Endometrial microvascular endothelial cells (primary cell): ENCODE measurements around the gene SRCIN1. TPM values are rescaled to one million over a fixed set of nuclear protein-coding genes. Genes with fewer than 3 reads are reported as not detected.
"Not testable (repeated sequence)": the region's sequence is repeated elsewhere in the genome, so short reads cannot be mapped to it uniquely, and the experiment has no call there.

Experiments used
- in situ Hi-C: cut with HindIII; loops from 2 replicates; pipeline ENCODE4 v1.10.0; 2017; ENCODE audit warnings: low sequenced_read_pairs, low pct_unique_long_range_greater_than_20kb; ENCODE audit errors: inconsistent ontology term
- total RNA-seq: library from RNA; depleted of rRNA; stranded (reverse); fragments of >200 nt; gene quantifications from one replicate; pipeline ENCODE4 v1.2.3, GENCODE V29; 2015; ENCODE audit errors: inconsistent ontology term

Gene SRCIN1, protein sequence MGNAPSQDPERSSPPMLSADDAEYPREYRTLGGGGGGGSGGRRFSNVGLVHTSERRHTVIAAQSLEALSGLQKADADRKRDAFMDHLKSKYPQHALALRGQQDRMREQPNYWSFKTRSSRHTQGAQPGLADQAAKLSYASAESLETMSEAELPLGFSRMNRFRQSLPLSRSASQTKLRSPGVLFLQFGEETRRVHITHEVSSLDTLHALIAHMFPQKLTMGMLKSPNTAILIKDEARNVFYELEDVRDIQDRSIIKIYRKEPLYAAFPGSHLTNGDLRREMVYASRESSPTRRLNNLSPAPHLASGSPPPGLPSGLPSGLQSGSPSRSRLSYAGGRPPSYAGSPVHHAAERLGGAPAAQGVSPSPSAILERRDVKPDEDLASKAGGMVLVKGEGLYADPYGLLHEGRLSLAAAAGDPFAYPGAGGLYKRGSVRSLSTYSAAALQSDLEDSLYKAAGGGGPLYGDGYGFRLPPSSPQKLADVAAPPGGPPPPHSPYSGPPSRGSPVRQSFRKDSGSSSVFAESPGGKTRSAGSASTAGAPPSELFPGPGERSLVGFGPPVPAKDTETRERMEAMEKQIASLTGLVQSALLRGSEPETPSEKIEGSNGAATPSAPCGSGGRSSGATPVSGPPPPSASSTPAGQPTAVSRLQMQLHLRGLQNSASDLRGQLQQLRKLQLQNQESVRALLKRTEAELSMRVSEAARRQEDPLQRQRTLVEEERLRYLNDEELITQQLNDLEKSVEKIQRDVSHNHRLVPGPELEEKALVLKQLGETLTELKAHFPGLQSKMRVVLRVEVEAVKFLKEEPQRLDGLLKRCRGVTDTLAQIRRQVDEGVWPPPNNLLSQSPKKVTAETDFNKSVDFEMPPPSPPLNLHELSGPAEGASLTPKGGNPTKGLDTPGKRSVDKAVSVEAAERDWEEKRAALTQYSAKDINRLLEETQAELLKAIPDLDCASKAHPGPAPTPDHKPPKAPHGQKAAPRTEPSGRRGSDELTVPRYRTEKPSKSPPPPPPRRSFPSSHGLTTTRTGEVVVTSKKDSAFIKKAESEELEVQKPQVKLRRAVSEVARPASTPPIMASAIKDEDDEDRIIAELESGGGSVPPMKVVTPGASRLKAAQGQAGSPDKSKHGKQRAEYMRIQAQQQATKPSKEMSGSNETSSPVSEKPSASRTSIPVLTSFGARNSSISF
- total RNA-seq = 0.37 TPM

DNA sequence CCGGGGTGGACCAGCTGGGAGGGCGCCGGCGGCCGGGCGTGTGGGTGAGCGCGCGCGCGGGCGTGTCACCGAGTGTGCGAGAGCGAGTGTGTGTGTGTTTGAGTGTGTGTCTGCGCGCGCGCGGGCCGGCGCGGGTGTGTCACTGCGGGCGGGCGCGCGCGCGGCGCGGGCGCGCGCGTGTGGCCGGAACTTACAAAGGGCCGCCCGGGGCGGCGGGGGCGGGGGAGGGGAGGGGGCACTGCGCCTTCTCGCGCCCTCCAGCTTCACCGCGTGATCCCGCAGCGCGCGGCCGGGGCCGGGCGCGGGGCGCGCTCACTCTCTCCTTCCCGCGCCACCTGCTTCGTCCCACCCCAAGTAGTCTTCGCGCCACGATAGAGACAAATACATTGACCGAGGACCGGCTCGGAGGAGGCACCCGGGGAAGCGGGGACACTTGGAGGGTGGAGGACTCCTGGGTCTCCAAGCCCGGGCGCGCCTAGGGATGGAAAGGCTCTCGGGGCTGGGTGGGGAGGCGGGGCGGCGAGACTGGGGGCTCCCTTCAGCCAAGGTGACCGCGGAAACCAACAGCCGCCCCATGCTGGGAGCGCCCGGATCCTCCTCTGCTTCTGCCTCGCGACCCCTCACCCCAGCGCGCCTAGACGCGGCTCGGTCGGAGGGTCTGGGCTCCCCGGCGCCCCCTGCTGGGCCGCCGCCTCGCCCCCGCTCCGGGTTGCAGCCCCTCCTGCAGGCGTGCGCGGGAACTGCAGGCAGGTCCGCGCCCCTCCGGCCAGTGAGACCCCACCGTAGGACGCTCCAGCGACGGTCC lies at the start of gene SRCIN1:
SRCIN1 (minus strand) TSS at position 112 of the 805 bp plus-strand sequence. CDS start 247 bp downstream, outside the sequence.
- in situ Hi-C loops = no loop called here

- in situ Hi-C loops = loop anchor here (25.0 kb wide), 1 partner anchor 142 kb away; no protein-coding TSS in a partner anchor
These were observed 49.0 kb upstream of the SRCIN1 start for GRCh38 chr17:38654411-38655398.

DNA sequence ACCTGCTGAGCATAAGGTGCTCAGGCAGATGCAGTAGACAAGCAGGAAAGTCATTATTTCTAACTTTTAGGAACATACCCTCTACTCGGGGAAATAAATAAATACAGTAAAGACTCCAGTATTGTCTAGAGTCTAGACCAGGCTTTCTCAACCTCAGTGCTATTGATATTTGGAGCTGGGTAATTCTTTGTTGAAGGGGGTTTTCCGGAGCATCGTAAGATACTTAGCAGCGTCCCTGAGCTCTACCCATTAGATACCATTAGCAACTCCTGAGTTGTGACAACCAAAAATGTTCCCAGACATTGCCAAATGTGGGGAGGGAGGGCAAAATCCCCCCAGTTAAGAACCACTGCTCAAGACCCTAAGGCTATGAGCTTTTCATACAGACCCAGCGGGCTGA lies 47.9 kb upstream of the SRCIN1 start:
- in situ Hi-C loops = loop anchor here (25.0 kb wide), 1 partner anchor 141 kb away; no protein-coding TSS in a partner anchor

DNA sequence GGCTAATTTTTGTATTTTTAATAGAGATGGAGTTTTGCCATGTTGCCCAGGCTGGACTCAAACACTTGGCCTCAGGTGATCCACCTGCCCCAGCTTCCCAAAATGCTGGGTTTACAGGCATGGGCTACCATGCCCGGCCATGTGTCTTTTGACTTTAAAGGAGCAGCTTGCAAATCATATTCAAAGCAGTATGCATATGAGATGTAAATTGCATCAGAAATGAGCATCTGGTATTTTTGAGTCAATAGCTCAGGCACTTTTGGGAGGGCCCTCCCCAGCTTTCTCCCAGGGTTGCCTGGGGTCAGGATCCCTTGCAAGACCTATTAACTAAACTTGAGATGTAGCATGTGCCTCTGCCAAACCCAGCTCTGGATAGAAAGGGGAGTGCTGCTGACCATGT lies 47.5 kb upstream of the SRCIN1 start:
- in situ Hi-C loops = loop anchor here (25.0 kb wide), 1 partner anchor 141 kb away; no protein-coding TSS in a partner anchor

GRCh38 chr17:38650653-38651173 lies 45.0 kb upstream of the SRCIN1 start:
- in situ Hi-C loops = loop anchor here (25.0 kb wide), 1 partner anchor 138 kb away; no protein-coding TSS in a partner anchor

DNA sequence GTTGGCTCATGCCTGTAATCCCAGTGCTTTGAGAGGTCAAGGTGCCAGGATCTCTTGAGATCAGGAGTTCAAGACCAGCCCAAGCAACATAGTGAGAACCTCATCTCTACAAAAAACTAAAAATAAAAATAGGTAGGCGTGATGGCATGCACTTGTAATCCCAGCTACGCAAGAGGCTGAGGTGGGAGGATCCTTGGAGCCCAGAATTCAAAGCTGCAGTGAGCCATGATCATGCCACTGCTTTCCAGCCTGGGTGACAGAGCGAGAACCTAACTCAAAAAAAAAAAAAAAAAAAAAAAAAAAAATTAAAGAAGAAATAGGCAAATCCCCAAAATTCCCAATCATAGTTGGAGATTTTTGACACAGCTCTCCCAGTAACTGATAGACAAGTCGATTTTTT lies 32.2 kb upstream of the SRCIN1 start:
- in situ Hi-C loops = no loop called here

GRCh38 chr17:38636054-38636453 lies 30.3 kb upstream of the SRCIN1 start:
- in situ Hi-C loops = no loop called here

GRCh38 chr17:38632334-38632733 lies 26.6 kb upstream of the SRCIN1 start:
- in situ Hi-C loops = no loop called here

- in situ Hi-C loops = no loop called here
These were observed 22.7 kb upstream of the SRCIN1 start for GRCh38 chr17:38628441-38628840.

DNA sequence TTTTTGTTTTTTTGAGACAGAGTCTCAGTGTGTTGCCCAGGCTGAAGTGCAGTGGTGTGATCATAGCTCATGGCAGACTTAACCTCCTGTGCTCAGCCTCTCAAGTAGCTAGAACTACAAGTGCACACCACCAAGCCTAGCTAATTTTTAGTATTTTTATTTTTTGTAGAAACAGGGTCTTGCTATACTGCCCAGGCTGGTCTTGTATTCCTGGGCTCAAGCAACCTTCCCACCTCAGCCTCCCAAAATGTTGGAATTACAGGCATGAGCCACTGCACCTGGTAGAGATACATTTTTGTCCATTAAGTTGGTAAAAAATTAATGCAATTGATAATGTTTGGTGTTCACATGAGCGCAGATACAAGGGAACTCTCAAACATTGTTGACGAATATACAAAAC lies 22.2 kb upstream of the SRCIN1 start:
- in situ Hi-C loops = no loop called here

GRCh38 chr17:38626606-38627226 lies 21.0 kb upstream of the SRCIN1 start:
- in situ Hi-C loops = not testable (repeated sequence)

- in situ Hi-C loops = no loop called here
These were observed 19.7 kb upstream of the SRCIN1 start for GRCh38 chr17:38625482-38625881.

GRCh38 chr17:38624782-38625355 lies 19.1 kb upstream of the SRCIN1 start:
- in situ Hi-C loops = not testable (repeated sequence)

DNA sequence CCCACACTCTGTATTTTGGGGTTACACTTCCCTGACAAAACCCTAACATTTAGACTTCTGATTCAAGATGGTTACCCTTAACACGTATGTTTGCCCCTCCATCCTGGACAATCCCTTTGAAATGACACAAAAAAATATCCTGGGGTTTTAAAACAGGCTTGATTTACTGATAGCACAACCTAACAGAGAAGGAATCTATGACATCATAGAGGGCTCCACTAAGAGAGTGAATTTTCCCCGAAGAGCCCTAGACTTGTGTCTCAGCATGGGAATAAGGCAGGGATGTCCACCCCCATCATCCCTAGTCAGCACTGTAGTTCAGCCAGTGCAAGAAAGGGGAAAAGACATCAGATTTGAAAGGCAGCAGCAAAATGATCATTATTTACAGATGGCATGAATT lies 15.8 kb upstream of the SRCIN1 start:
- in situ Hi-C loops = no loop called here

- in situ Hi-C loops = no loop called here
These were observed 15.0 kb upstream of the SRCIN1 start for GRCh38 chr17:38620551-38621277.
